SH-SY5Y (cell line): ENCODE measurements around the gene ZNF414.

ENCODE experiments used
- GATA2 ChIP-seq: IDR thresholded peaks from 2 replicates; pipeline ENCODE4 v1.6.1; 2011; ENCODE audit warnings: mild to moderate bottlenecking, low read depth, low read length
- GATA3 ChIP-seq: IDR thresholded peaks from 2 replicates; pipeline ENCODE4 v1.6.1; 2011; ENCODE audit warnings: low read depth, mild to moderate bottlenecking, low read length, moderate library complexity

GRCh38 chr19:8468761-8469373 is 45.1 kb downstream of the ZNF414 start:
- peak; percentile 62 for TF ChIP-seq GATA2
- no peak for TF ChIP-seq GATA3
